Measurements from ENCODE around the gene TOLLIP.

Gene TOLLIP

GRCh38 chr11:1336836-1337646 is 27.6 kb upstream of the TOLLIP start:
- no peak for DNase-seq (ENCODE audit: low read depth)
- TF ChIP-seq, protein P1, sequence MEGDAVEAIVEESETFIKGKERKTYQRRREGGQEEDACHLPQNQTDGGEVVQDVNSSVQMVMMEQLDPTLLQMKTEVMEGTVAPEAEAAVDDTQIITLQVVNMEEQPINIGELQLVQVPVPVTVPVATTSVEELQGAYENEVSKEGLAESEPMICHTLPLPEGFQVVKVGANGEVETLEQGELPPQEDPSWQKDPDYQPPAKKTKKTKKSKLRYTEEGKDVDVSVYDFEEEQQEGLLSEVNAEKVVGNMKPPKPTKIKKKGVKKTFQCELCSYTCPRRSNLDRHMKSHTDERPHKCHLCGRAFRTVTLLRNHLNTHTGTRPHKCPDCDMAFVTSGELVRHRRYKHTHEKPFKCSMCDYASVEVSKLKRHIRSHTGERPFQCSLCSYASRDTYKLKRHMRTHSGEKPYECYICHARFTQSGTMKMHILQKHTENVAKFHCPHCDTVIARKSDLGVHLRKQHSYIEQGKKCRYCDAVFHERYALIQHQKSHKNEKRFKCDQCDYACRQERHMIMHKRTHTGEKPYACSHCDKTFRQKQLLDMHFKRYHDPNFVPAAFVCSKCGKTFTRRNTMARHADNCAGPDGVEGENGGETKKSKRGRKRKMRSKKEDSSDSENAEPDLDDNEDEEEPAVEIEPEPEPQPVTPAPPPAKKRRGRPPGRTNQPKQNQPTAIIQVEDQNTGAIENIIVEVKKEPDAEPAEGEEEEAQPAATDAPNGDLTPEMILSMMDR (conservative IDR thresholded peaks at IDR 0.05; ENCODE audit: control insufficient read depth, insufficient read depth, low read depth, low read length): no peak

GRCh38 chr11:1335811-1336761 is 26.7 kb upstream of the TOLLIP start:
- peak; percentile 85 for DNase-seq (ENCODE audit: low read depth)
- H3K4me3 ChIP-seq (ENCODE audit: control insufficient read depth, low read depth, low read length): peak overlapping the region; percentile 36
- TF ChIP-seq, protein P1 (conservative IDR thresholded peaks at IDR 0.05; ENCODE audit: control insufficient read depth, insufficient read depth, low read depth, low read length): no peak

More at GRCh38 chr11:1336836-1337646, 27.6 kb upstream of the TOLLIP start:
- H3K4me3 ChIP-seq (ENCODE audit: control insufficient read depth, low read depth, low read length): no peak overlapping the region

GRCh38 chr11:1335264-1335810 is 25.9 kb upstream of the TOLLIP start:
- no peak overlapping the region for H3K4me3 ChIP-seq (ENCODE audit: control insufficient read depth, low read depth, low read length)
- TF ChIP-seq, protein P1 (conservative IDR thresholded peaks at IDR 0.05; ENCODE audit: control insufficient read depth, insufficient read depth, low read depth, low read length): no peak
- no peak for DNase-seq (ENCODE audit: low read depth)

GRCh38 chr11:1333860-1334259 is 24.4 kb upstream of the TOLLIP start:
- DNase-seq (ENCODE audit: low read depth): no peak
- TF ChIP-seq, protein P1 (conservative IDR thresholded peaks at IDR 0.05; ENCODE audit: control insufficient read depth, insufficient read depth, low read depth, low read length): no peak

DNA sequence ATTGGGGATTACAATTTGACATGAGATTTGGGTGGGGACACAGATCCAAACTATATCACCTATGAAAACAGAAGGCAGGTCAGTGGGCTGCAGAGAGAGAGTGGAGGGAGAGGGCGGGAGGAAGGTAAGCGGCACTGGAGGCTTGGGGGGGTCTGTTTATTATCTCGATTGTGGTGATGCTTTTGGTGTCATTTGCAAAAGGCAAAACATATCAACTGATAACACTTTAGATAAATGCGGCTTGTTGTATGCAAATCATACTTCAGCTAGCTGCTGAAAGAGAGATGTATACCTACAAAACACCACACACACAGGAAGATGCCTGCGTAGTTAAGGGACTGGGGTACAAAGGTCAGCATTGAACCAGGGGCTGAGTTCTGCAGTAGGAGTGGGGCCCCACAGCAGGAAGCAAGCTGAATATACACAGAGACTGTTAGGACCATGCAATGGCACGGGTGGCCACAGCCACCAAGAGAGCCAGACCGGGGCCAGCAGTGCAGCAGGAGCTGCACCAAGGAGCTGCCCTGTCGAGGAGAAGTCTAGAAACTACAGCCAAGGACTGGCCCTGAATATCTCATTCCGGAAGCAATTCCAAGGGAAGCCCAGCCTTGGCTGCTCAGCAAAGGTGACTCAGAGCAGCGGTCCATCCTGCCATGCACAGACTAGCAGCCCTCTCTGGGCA is 23.8 kb upstream of the TOLLIP start:
- no peak for DNase-seq (ENCODE audit: low read depth)
- H3K4me3 ChIP-seq (ENCODE audit: control insufficient read depth, low read depth, low read length): no peak overlapping the region
- TF ChIP-seq, protein P1 (conservative IDR thresholded peaks at IDR 0.05; ENCODE audit: control insufficient read depth, insufficient read depth, low read depth, low read length): no peak

More at GRCh38 chr11:1333860-1334259, 24.4 kb upstream of the TOLLIP start:
- no peak overlapping the region for H3K4me3 ChIP-seq (ENCODE audit: control insufficient read depth, low read depth, low read length)

DNA sequence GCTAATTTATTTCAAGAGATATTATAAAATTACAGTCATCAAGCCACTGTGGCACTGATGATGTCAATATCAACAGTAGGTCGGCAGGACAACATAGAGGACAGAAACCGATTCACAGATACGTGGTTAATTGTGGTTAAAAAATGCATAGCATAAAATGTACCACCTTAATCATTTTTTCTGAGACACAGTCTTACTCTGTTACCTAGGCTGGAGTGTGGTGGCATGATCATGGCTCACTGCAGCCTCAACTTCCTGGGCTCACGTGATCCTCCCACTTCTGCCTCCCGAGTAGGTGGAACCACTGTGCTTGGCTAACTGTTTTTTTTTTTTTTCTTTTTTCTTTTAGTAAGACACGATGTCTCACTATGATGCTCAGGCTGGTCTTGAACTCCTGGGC is 21.0 kb upstream of the TOLLIP start:
- no peak overlapping the region for H3K4me3 ChIP-seq (ENCODE audit: control insufficient read depth, low read depth, low read length)
- TF ChIP-seq, protein P1 (conservative IDR thresholded peaks at IDR 0.05; ENCODE audit: control insufficient read depth, insufficient read depth, low read depth, low read length): no peak
- no peak for DNase-seq (ENCODE audit: low read depth)

Data from fibroblast of mammary gland (primary cell).